Hindlimb muscle (tissue), 1 donor: ENCODE results near the gene CCDC158. TPM values are rescaled to one million over a fixed set of nuclear protein-coding genes. Genes with fewer than 3 reads are reported as not detected.
A peak's percentile ranks its signal among the peaks of the same experiment; 100 is the strongest.
"Not testable (repeated sequence)": the region's sequence is repeated elsewhere in the genome, so short reads cannot be mapped to it uniquely, and the experiment has no call there.

Experiments used
- DNase-seq: peaks from one replicate; pipeline ENCODE4 v3.0.0-alpha.2; 2013
- polyA plus RNA-seq: library from polyadenylated mRNA; unstranded; fragments of 120-200 nt; gene quantifications from one replicate; pipeline ENCODE4 v1.2.1, GENCODE V29; 2013; ENCODE audit not compliant: insufficient read length

CCDC158 gene
- polyA plus RNA-seq, 1 donor: 0.80 TPM

DNA sequence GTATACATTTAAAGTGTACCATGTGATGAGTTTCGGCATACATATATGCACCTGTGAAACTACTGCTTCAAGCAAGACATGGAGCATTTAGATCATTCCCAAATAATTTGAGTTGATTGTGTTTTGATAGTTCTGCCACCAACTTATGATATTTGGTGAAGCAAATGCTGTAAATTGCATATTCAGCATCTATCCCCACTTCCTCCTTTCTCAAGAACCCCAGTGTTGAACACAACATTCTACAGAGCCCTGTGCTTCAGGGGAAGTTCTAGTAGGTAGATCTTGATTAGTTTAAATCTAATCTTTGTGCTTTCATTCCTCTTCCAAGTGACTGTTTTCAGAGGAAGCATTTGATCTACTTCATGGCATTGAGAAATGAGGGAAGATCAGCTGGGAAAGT lies 8.7 kb upstream of the CCDC158 start:
- DNase-seq: no peak

DNA sequence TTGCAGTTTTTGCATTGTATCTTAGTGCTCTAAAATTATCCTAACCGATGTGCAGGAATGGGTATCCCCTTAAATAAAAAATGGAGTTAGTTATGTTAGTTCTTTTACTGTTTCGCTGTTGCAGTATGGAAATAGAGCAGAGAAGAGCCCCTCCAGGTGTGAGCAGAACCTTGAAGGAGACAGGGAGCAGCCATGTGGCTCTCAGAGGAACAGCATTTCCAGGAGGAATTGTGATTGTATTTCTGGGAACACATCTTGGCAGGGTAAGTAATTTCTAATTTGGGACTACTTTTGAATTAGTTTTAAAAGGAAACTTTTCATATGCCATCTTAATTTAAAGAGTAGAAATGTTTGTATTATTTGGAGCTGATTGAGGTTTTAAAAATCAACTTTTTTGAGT lies 5.3 kb upstream of the CCDC158 start:
- no peak for DNase-seq

GRCh38 chr4:76423159-76423558 lies 2.2 kb upstream of the CCDC158 start:
- not testable (repeated sequence) for DNase-seq

DNA sequence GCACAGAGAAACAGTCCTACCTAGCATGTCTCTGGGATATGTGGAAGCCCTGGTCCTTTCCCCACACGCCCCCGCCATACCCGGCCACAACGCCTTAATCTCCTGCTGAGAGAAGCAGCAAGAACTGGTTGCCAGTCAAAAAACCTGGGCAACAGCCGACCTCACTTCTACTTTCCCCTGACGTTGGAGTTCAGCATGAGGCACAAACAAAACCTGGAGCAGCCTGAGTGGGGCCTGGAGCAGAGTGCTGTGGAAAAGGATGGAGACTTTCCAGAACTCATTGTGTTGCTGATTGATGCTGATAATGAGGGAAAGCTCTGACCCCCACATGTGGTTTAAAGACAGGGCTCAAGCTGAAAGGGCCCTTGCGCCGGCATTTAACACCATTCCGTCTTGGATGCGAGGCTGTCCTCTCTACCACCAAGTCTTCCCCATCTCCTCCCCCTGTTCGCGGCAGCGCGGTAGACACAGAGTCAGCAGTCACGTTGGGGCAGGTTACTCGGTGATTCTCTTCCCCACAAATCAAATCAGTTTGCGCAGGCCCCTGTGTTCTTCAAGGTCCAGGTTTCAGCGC lies 666 bp downstream of the CCDC158 start:
- DNase-seq: peak; percentile 3

DNA sequence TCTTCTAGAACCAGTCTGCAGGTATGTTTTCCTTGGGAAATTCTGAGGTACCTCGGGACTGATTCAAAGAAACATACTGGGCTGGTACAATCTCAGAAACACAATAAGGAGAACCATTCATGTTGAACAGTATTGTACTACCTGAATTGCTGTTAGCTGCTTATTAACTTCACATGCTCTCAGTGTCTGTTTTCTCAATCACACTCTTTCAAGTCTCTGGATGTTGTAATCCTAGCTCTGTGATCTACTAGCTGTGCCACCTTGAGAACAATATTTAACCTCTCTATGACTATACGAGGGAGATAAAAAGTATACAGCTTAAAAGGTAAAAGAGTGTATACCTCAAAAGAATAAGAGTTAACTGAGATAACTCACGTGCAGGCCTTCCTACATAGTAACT lies 10.3 kb downstream of the CCDC158 start:
- DNase-seq: no peak

DNA sequence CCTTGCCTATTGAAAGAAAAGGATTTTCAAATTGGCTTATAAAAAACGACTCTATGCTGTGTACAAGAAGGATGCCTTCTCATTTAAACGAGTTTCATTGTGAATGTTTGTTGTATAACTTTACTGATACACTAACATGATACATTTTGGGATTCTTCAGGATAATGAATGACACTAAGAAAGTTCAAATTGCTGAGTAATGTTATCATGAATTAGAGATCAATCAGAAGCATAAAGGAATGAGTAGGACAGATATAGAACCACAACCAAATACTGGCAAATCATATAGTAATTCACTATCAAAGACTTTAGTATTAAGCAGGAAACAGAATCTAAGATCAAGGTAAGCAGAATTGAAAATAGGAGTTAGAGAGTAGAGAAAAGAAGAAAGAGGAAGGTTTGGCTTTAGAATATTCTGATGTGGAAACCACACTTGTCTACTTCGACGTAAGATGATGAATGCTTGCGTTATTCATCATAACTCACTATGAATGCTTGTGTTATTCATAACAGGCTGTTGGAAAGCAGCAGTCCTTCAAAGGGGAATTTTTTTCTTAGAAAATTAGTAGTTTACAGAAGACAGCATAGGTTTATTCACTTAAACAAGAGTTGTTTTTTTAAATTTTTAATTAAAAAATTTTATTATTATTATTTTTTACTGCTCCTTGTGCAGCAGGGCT lies 13.4 kb downstream of the CCDC158 start:
- no peak for DNase-seq

- no peak for DNase-seq
Observed at GRCh38 chr4:76406081-76406480, 14.9 kb downstream of the CCDC158 start.

GRCh38 chr4:76401654-76402053 lies 19.3 kb downstream of the CCDC158 start:
- no peak for DNase-seq

DNA sequence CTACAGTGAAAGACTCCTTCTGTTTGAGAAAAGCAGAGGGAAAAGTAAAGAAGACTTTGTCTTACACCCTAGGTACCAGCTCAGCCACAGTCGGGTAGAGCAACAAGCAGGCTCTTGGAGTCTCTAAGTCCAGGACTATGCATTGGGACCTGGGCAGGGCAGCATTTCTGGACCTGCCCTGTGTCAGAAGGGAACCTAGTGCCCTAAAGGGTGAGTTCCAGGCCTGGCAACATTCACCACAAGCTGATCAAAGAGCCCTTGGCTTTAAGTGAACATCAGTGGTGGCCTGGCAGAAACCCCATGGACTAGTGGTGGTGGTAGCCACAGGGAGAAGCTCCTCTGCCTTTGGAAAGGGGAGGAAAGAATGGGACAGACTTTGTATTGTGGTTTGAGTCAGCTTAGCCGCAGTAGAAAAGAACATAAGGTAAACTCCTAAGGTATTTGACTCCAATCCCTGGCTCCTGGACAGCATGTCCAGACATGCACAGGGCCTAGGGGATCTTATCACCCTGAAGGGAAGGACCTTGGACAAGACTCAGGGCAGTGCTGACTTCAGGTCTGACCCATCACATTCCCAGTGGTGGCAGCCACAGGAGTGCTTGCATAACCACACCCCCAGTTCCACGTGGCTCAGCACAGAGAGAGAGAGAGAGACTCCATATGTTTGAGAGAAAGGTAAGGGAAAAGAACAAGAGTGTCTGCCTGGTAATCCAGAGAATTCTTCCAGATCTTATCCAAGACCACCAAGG lies 32.6 kb downstream of the CCDC158 start:
- no peak for DNase-seq

DNA sequence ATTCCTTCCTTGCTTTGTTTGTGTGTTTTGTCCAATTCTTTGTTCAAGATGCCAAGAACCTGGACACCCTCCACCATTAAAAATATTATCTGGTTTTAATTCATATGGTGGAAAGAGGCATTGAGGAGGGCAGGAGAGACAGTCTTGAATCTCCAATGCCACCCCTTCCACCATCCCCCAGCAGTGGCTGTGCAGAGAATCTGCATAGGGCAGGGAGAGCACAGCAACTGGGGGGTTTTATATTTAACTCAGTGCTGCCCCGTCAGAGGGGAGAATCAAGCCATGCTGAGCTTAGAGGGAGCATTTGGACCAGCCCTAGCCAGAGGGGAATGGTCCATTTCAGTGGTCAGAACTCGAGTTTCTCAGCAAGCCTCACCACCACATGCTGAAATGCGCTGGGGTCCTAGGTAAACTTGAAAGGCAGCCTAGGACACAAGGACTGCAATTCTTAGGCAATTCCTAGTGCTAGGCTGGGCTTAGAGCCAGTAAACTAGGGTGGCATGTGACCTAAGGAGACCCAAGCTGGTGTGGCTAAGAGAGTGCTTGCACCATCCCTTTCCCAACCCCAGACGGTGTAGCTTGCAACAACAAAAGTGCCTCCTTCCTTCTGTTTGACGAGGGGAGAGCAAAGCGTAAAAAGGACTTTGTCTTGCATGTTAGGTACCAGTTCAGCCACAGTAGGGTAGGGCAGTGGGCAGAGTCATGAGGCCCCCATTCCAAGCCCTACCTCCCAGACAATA lies 34.2 kb downstream of the CCDC158 start:
- no peak for DNase-seq

DNA sequence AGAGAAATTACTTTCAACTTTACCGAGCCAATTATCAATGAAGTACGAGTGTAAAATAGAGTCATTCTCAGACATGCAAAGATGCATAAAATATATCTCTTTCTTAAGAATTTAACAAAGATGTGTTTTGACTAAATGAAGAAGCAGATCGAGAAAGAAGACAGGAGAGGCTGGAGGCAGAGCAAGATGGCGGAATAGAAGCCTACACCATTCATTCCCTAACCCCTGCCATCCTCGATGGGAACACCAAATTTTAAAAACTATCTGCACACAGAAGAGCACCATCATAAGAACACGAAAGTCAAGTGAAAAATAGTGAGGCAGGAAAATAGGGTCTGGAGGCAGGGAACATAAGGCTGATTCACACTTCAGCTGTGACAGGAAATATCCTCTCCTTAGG lies 35.0 kb downstream of the CCDC158 start:
- no peak for DNase-seq

DNA sequence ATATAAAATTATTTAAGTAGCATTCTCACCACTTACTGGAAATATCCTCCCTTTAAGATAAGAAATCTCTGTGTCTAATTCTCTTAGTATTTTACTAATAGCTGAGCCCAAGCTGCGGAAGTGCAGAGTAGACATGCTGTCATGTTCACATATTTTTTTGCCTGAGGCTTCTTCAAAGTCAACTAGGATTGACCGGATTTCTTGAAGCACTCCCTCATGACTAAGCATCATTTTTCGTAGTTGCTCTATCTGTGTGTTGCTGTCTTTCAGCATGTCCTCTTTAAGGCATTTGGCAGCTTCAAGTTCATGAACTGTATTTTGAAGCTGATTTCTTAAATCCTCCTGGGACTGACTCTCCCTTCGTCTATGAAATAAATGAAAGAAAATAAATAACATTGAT lies 36.9 kb downstream of the CCDC158 start:
- no peak for DNase-seq

DNA sequence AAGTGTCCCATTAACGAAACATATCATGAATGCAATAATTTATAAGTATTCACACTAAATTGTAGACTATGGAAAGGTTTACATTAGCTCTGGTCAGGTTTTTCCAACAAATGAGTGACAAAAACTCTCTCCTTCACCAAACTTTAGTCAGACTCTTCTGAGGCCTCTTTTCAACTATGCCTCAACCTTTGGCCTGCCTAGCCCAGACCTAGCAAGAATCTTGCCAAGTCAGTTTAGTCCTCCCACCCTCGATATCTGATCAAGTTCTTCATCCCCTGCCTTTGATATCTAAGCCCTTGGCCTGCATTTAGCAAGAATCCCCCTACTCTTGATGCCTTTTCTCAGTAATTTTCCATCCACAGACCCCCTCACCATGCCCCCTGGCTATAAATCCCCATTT lies 37.9 kb downstream of the CCDC158 start:
- no peak for DNase-seq

DNA sequence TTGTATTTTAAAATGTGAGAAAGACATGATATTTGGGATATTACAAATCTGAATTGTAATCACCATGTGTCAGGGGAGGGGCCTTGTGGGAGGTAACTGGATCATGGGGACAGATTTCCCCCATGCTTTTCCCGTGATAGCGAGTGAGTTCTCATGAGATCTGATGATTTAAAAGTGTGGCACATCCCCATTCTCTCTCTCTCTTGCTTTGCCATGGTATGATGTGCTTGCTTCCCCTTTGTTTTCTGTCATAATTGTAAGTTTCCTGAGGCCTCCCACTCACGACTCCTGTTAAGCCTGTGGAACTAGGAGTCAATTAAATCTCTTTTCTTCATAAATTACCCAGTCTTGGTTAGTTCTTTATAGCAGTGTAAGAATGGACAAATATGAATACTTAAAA lies 39.0 kb downstream of the CCDC158 start:
- no peak for DNase-seq

DNA sequence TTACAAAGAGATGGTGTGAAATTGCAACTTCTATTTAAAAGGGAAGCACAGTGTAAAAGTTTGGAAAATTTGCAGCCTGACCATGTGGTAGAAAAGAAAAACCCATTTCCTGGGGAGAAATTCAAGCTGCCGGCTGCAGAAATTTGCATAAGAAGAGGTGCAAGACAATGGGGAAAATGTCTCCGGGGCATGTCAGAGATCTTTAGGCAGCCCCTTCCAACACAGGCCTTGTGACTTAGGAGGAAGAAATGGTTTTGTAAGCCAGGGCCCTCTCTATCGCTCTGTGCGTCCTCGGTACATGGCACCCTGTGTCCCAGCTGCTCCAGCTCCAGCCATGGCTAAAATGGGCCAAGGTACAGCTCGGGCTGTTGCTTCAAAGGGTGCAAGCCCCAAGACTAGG lies 40.4 kb downstream of the CCDC158 start:
- no peak for DNase-seq

GRCh38 chr4:76377911-76378310 lies 43.0 kb downstream of the CCDC158 start:
- no peak for DNase-seq

GRCh38 chr4:76377481-76377901 lies 43.5 kb downstream of the CCDC158 start:
- no peak for DNase-seq

GRCh38 chr4:76376534-76376933 lies 44.4 kb downstream of the CCDC158 start:
- DNase-seq: no peak

DNA sequence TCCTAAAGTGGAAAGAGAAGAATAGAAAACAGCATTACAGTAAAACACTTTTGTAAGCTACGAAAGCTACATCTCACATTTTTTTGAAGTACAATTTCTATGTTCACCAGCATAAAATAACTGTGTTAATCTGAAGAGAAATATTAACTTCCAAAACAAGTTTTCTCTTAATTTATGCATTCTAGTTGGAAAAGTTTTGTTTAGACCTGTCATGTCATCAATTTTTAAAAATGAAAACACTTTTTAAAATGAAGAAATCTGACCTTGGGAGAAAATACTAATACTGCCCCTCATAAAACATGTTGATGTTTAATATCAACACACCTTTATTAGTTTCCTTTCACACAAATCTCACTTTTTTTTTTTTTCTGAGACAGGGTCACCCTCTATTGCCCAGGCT lies 45.2 kb downstream of the CCDC158 start:
- DNase-seq: no peak

DNA sequence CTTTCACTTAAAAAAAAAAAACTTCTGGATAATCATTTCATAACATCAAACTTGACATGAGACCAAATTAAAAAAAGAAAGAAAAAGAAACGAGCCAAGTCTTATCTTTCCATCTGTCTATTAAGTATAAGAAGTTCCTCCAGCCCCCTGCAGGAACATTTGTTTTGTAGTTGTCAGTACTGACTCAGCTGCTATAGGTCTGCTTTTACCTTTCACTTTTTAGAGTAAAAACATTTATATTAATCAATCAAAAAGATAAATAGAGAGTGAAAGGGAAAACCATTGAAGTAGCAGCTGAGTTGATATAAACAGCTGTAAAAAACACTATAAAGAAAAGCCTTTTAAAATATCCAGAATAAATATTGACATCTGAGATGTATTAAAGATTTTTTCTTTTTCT lies 46.1 kb downstream of the CCDC158 start:
- DNase-seq: no peak

DNA sequence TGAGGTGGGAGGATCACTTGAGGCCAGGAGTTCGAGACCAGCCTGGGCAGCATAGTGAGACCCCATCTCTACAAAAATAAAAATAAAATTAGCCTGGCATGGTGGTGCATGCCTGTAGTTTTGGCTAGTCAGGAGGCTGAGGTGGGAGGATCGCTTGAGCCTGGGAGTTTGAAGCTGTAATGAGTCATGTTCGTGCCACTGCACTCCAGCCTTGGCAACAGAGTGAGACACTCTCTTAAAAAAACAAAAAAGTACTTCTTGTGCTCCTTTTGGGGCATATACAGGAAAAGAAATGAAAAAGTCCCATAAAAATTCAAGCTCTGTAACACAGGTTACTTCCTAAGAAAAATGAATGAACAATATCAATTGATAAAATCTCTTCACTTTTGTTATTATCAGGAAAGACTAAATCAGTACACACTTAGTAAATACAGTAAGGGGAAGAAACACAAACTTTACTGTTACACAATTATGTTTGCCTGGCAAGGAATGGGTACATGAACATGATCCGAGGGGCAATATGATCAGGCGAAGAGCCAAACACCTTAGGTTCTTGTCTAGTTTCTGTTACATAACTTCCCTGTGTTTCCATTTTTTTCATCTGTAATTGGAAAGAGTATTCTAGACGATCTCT lies 46.9 kb downstream of the CCDC158 start:
- no peak for DNase-seq

DNA sequence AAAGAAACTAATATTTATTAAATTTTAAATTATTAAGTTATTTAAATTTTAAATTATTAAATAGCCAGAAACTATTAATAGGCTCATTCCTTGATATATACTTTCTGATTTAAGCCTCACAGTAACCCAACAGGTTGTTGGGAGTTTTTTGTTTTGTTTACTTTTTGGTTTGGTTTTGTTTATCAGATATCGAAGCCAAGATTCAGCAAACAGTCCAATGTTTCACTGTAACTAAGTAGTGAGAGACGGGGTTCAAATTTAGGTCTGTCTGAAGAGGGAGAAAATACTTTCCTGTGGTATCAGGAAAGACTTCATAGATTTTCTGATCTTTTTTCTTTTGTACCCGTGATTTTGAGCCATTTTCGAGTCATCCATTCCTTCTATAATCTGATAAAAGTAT lies 54.2 kb downstream of the CCDC158 start:
- no peak for DNase-seq

- no peak for DNase-seq
Observed at GRCh38 chr4:76365636-76366035, 55.3 kb downstream of the CCDC158 start.
